ENCODE measurements around the gene TM4SF18.

Gene TM4SF18

GRCh38 chr3:149315694-149316093 lies 17.7 kb downstream of the TM4SF18 start:
- Histone ChIP-seq H2BK15ac (ENCODE audit: low read length) (no peak overlapping the region), H3K27ac (replicated peaks; ENCODE audit: low read length) (no peak overlapping the region)

GRCh38 chr3:149314807-149315578 lies 18.4 kb downstream of the TM4SF18 start:
- H3K23ac ChIP-seq (ENCODE audit: low read depth, low read length, poor library complexity): no peak overlapping the region
- H2BK120ac ChIP-seq (ENCODE audit: low read depth, low read length): no peak overlapping the region
- no CpG with 5 or more reads among the region's 7 CpGs for WGBS, 2 donors (ENCODE audit: extremely low coverage in 2 of 2, insufficient read length in 2 of 2, insufficient replicate concordance in 1 of 2)
- DNase-seq (ENCODE audit: low spot score): no peak
- no peak overlapping the region for H3K27ac ChIP-seq (replicated peaks; ENCODE audit: low read length)
- peaks cover 2 to 6% of the 10 kb centered on the region in 2 donors for H3K9me3 ChIP-seq (replicated peaks in 1 of 2; ENCODE audit: control insufficient read depth in 2 of 2, insufficient read depth in 1 of 2, low read depth in 1 of 2, low read length in 2 of 2)
- no peak overlapping the region for H3K4me3 ChIP-seq (ENCODE audit: low read length in 2 of 2)
- H3K18ac ChIP-seq (ENCODE audit: low read length): no peak overlapping the region
- H3K9ac ChIP-seq (ENCODE audit: low read depth, low read length, poor library complexity): no peak overlapping the region
- H2AFZ ChIP-seq (ENCODE audit: low read length): no peak overlapping the region
- H2BK5ac ChIP-seq (ENCODE audit: low read length): no peak overlapping the region
- no peaks in the 10 kb centered on the region for H3K79me1 ChIP-seq (ENCODE audit: low read depth, low read length)
- no peak overlapping the region for H2BK12ac ChIP-seq (ENCODE audit: low read length)
- no peak overlapping the region for H2BK15ac ChIP-seq (ENCODE audit: low read length)
- peaks cover 0 to 8% of the 10 kb centered on the region in 2 donors for H3K4me1 ChIP-seq (ENCODE audit: control insufficient read depth in 2 of 2, insufficient read depth in 1 of 2, low read depth in 1 of 2, low read length in 2 of 2)
- H4K91ac ChIP-seq (ENCODE audit: low read depth, low read length, poor library complexity): no peak overlapping the region
- H3K14ac ChIP-seq (ENCODE audit: low read length): no peak overlapping the region
- no peak overlapping the region for H4K8ac ChIP-seq (ENCODE audit: low read depth, low read length)
- H3K36me3 ChIP-seq (replicated peaks in 1 of 2; ENCODE audit: control insufficient read depth in 2 of 2, insufficient read depth in 2 of 2, low read length in 2 of 2): no peaks in the 10 kb centered on the region
- H3K4me2 ChIP-seq (ENCODE audit: insufficient read depth, low read length, poor library complexity, severe bottlenecking): no peak overlapping the region
- H2AK5ac ChIP-seq (ENCODE audit: low read depth, low read length): no peak overlapping the region
- no peak overlapping the region for H3K4ac ChIP-seq (ENCODE audit: low read length)
- H3K27me3 ChIP-seq (ENCODE audit: control insufficient read depth in 3 of 3, insufficient read depth in 3 of 3, low read depth in 1 of 3, low read length in 3 of 3): peaks cover 0 to 7% (median 0%) of the 10 kb centered on the region in 3 experiments

More at GRCh38 chr3:149315694-149316093, 17.7 kb downstream of the TM4SF18 start:
- no peak overlapping the region for H3K4me2 ChIP-seq (ENCODE audit: insufficient read depth, low read length, poor library complexity, severe bottlenecking)
- no peak overlapping the region for H3K9ac ChIP-seq (ENCODE audit: low read depth, low read length, poor library complexity)
- no peak overlapping the region for H2BK120ac ChIP-seq (ENCODE audit: low read depth, low read length)
- no peak for DNase-seq (ENCODE audit: low spot score)
- no peak overlapping the region for H3K4me3 ChIP-seq (ENCODE audit: low read length in 2 of 2)
- H3K27me3 ChIP-seq (ENCODE audit: control insufficient read depth in 3 of 3, insufficient read depth in 3 of 3, low read depth in 1 of 3, low read length in 3 of 3): peaks cover 0 to 7% (median 0%) of the 10 kb centered on the region in 3 experiments
- no peak overlapping the region for H3K23ac ChIP-seq (ENCODE audit: low read depth, low read length, poor library complexity)
- no peak overlapping the region for H4K8ac ChIP-seq (ENCODE audit: low read depth, low read length)
- no peak overlapping the region for H4K91ac ChIP-seq (ENCODE audit: low read depth, low read length, poor library complexity)
- no peaks in the 10 kb centered on the region for H3K36me3 ChIP-seq (replicated peaks in 1 of 2; ENCODE audit: control insufficient read depth in 2 of 2, insufficient read depth in 2 of 2, low read length in 2 of 2)
- no peak overlapping the region for H2AFZ ChIP-seq (ENCODE audit: low read length)
- H3K18ac ChIP-seq (ENCODE audit: low read length): no peak overlapping the region
- H3K4me1 ChIP-seq (ENCODE audit: control insufficient read depth in 2 of 2, insufficient read depth in 1 of 2, low read depth in 1 of 2, low read length in 2 of 2): peaks cover 0 to 11% of the 10 kb centered on the region in 2 donors
- no CpG with 5 or more reads among the region's 3 CpGs for WGBS, 2 donors (ENCODE audit: extremely low coverage in 2 of 2, insufficient read length in 2 of 2, insufficient replicate concordance in 1 of 2)
- H2AK5ac ChIP-seq (ENCODE audit: low read depth, low read length): no peak overlapping the region
- H2BK12ac ChIP-seq (ENCODE audit: low read length): no peak overlapping the region
- no peak overlapping the region for H3K4ac ChIP-seq (ENCODE audit: low read length)
- no peaks in the 10 kb centered on the region for H3K79me1 ChIP-seq (ENCODE audit: low read depth, low read length)
- H3K14ac ChIP-seq (ENCODE audit: low read length): no peak overlapping the region
- H2BK5ac ChIP-seq (ENCODE audit: low read length): no peak overlapping the region
- H3K9me3 ChIP-seq (replicated peaks in 1 of 2; ENCODE audit: control insufficient read depth in 2 of 2, insufficient read depth in 1 of 2, low read depth in 1 of 2, low read length in 2 of 2): peaks cover 2 to 6% of the 10 kb centered on the region in 2 donors

- Histone ChIP-seq H3K9ac (ENCODE audit: low read depth, low read length, poor library complexity) (no peak overlapping the region), H2AK5ac (ENCODE audit: low read depth, low read length) (no peak overlapping the region), H2BK5ac (ENCODE audit: low read length) (no peak overlapping the region), H3K79me1 (ENCODE audit: low read depth, low read length) (no peaks in the 10 kb centered on the region), H3K18ac (ENCODE audit: low read length) (no peak overlapping the region), H2AFZ (ENCODE audit: low read length) (no peak overlapping the region), H3K9me3 (replicated peaks in 1 of 2; ENCODE audit: control insufficient read depth in 2 of 2, insufficient read depth in 1 of 2, low read depth in 1 of 2, low read length in 2 of 2) (peaks cover 2 to 6% of the 10 kb centered on the region in 2 donors), H2BK12ac (ENCODE audit: low read length) (no peak overlapping the region), H3K4me2 (ENCODE audit: insufficient read depth, low read length, poor library complexity, severe bottlenecking) (no peak overlapping the region), H4K8ac (ENCODE audit: low read depth, low read length) (no peak overlapping the region), H3K14ac (ENCODE audit: low read length) (no peak overlapping the region), H3K27me3 (ENCODE audit: control insufficient read depth in 3 of 3, insufficient read depth in 3 of 3, low read depth in 1 of 3, low read length in 3 of 3) (peaks cover 0 to 7% (median 0%) of the 10 kb centered on the region in 3 experiments), H4K91ac (ENCODE audit: low read depth, low read length, poor library complexity) (no peak overlapping the region), H3K4me3 (ENCODE audit: low read length in 2 of 2) (no peak overlapping the region), H3K27ac (replicated peaks; ENCODE audit: low read length) (no peak overlapping the region), H3K4me1 (ENCODE audit: control insufficient read depth in 2 of 2, insufficient read depth in 1 of 2, low read depth in 1 of 2, low read length in 2 of 2) (no peaks in the 10 kb centered on the region), H2BK120ac (ENCODE audit: low read depth, low read length) (no peak overlapping the region), H2BK15ac (ENCODE audit: low read length) (no peak overlapping the region), H3K4ac (ENCODE audit: low read length) (no peak overlapping the region), H3K23ac (ENCODE audit: low read depth, low read length, poor library complexity) (no peak overlapping the region), H3K36me3 (replicated peaks in 1 of 2; ENCODE audit: control insufficient read depth in 2 of 2, insufficient read depth in 2 of 2, low read length in 2 of 2) (no peaks in the 10 kb centered on the region)
- WGBS, 2 donors (ENCODE audit: extremely low coverage in 2 of 2, insufficient read length in 2 of 2, insufficient replicate concordance in 1 of 2): no CpG with 5 or more reads among the region's 1 CpG
- DNase-seq (ENCODE audit: low spot score): no peak
These were observed 19.9 kb downstream of the TM4SF18 start for GRCh38 chr3:149313542-149313941.

GRCh38 chr3:149310796-149311534 lies 22.5 kb downstream of the TM4SF18 start:
- Histone ChIP-seq H2BK120ac (ENCODE audit: low read depth, low read length) (no peak overlapping the region), H3K27me3 (ENCODE audit: control insufficient read depth in 3 of 3, insufficient read depth in 3 of 3, low read depth in 1 of 3, low read length in 3 of 3) (peaks cover 0 to 7% (median 0%) of the 10 kb centered on the region in 3 experiments), H4K8ac (ENCODE audit: low read depth, low read length) (no peak overlapping the region), H2BK15ac (ENCODE audit: low read length) (no peak overlapping the region), H3K4me3 (ENCODE audit: low read length in 2 of 2) (peak overlapping the region in 1 of 2 donors; percentile 1), H2BK12ac (ENCODE audit: low read length) (no peak overlapping the region), H2BK5ac (ENCODE audit: low read length) (no peak overlapping the region), H3K23ac (ENCODE audit: low read depth, low read length, poor library complexity) (no peak overlapping the region), H3K14ac (ENCODE audit: low read length) (no peak overlapping the region), H3K4me2 (ENCODE audit: insufficient read depth, low read length, poor library complexity, severe bottlenecking) (no peak overlapping the region), H3K27ac (replicated peaks; ENCODE audit: low read length) (no peak overlapping the region), H3K4me1 (ENCODE audit: control insufficient read depth in 2 of 2, insufficient read depth in 1 of 2, low read depth in 1 of 2, low read length in 2 of 2) (no peaks in the 10 kb centered on the region), H3K18ac (ENCODE audit: low read length) (no peak overlapping the region), H3K9ac (ENCODE audit: low read depth, low read length, poor library complexity) (no peak overlapping the region), H4K91ac (ENCODE audit: low read depth, low read length, poor library complexity) (no peak overlapping the region), H2AFZ (ENCODE audit: low read length) (no peak overlapping the region), H2AK5ac (ENCODE audit: low read depth, low read length) (no peak overlapping the region), H3K4ac (ENCODE audit: low read length) (no peak overlapping the region), H3K36me3 (replicated peaks in 1 of 2; ENCODE audit: control insufficient read depth in 2 of 2, insufficient read depth in 2 of 2, low read length in 2 of 2) (no peaks in the 10 kb centered on the region), H3K79me1 (ENCODE audit: low read depth, low read length) (no peaks in the 10 kb centered on the region), H3K9me3 (replicated peaks in 1 of 2; ENCODE audit: control insufficient read depth in 2 of 2, insufficient read depth in 1 of 2, low read depth in 1 of 2, low read length in 2 of 2) (peaks cover 4 to 6% of the 10 kb centered on the region in 2 donors)
- DNase-seq (ENCODE audit: low spot score): no peak
- no CpG with 5 or more reads among the region's 7 CpGs for WGBS, 2 donors (ENCODE audit: extremely low coverage in 2 of 2, insufficient read length in 2 of 2, insufficient replicate concordance in 1 of 2)
